ENCODE measurements around the gene SAMM50. TPM values are rescaled to one million over a fixed set of nuclear protein-coding genes. Genes with fewer than 3 reads are reported as not detected.

Gene SAMM50
- total and polyA plus RNA-seq, 7 donors = 59.3 to 105 (median 80.0) TPM

DNA sequence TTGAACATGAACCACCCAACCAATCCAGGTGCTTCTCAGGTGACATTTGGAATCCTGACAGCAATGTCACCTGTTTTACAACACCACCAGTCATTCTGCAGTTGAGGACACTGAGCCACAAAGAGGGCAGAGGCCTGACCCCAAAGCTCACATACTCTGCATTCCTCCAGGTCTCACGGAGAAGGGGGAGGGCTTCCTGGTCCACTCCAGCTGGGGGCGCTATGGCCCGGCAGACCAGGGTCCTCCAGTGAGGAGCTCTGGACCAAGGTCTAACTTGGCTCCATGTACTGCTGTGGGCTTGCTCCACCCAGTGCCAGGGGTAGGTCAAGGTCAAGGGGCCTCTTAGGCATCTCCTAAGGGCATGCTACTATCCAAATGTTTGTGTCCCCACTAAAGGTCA, 33.1 kb upstream of the SAMM50 start:
- intact Hi-C loops (cut with DNase I) = no loop called here
- WGBS, 3 donors = 75 to 79% (median 79%) methylated on average over 3 of the region's 3 CpGs

DNA sequence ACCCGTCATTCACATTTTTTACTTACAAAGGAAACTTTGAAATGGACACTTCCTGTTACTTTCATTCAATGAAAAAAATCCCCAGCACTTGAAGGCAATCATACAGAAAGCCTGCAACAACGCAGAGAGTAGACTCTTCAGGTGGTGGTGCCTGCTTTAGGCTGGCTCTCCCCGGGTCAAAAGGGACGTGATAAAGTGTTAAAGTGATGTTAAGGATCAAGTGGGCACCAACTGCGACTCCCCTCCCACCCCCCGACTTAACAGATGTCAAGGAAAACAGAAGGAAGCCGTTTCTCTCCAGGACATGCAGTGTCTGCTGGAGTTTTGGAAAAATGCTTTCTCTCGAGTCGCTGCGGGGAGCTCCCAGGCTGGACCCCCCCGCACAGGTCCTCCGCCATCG, 32.1 kb upstream of the SAMM50 start:
- Histone ChIP-seq H3K27me3 (ENCODE audit: insufficient read depth in 3 of 3, low read length in 2 of 3) (peaks cover 0 to 12% (median 1%) of the 10 kb centered on the region in 3 donors), H3K9me3 (no peaks in the 10 kb centered on the region), H3K36me3 (ENCODE audit: insufficient read depth in 1 of 2, low read depth in 1 of 2) (peaks cover 0 to under 1% of the 10 kb centered on the region in 2 donors), H3K27ac (no peak overlapping the region), H3K4me3 (peak overlapping the region; percentile 71), H3K4me1 (peaks cover 4% of the 10 kb centered on the region)
- WGBS, 3 donors = 4 to 9% (median 4%) methylated on average over 12 to 13 of the region's 13 CpGs
- no peak for DNase-seq
- ATAC-seq = no peak
- TF ChIP-seq CTCF (IDR thresholded peaks at IDR 0.05) = no peak
- intact Hi-C loops (cut with DNase I) = no loop called here

More for the DNA sequence above, 33.1 kb upstream of the SAMM50 start:
- Histone ChIP-seq H3K9me3 (no peaks in the 10 kb centered on the region), H3K36me3 (ENCODE audit: insufficient read depth in 1 of 2, low read depth in 1 of 2) (no peaks in the 10 kb centered on the region), H3K27ac (no peak overlapping the region), H3K4me1 (peaks cover 4% of the 10 kb centered on the region), H3K27me3 (ENCODE audit: insufficient read depth in 3 of 3, low read length in 2 of 3) (peaks cover 0 to 12% (median 1%) of the 10 kb centered on the region in 3 donors), H3K4me3 (no peak overlapping the region)
- ATAC-seq (no peak), DNase-seq (no peak)
- no peak for TF ChIP-seq CTCF (IDR thresholded peaks at IDR 0.05)

GRCh38 chr22:43923631-43924464, 31.4 kb upstream of the SAMM50 start, which contains the start of gene PNPLA3:
TSS of gene PNPLA3 (plus strand) at chr22:43923805. CDS start at chr22:43923912, 107 bp downstream.
- H3K27ac ChIP-seq = peak within 1 kb of the TSS; percentile 85
- ATAC-seq (peak; percentile 70 to 95 (median 80)), DNase-seq (peak; percentile 92)
- peaks cover 0 to 10% (median 1%) of the 10 kb centered on the region in 3 donors for H3K27me3 ChIP-seq (ENCODE audit: insufficient read depth in 3 of 3, low read length in 2 of 3)
- intact Hi-C loops (cut with DNase I) = no loop called here
- peak within 1 kb of the TSS; percentile 71 for H3K4me3 ChIP-seq
- peaks cover 4% of the 10 kb centered on the region for H3K4me1 ChIP-seq
- 2 to 4% (median 3%) methylated on average over 48 to 100 of the region's 100 CpGs for WGBS, 3 donors
- H3K36me3 ChIP-seq (ENCODE audit: insufficient read depth in 1 of 2, low read depth in 1 of 2) = peaks cover 0 to 7% of the 10 kb centered on the region in 2 donors
- TF ChIP-seq CTCF (IDR thresholded peaks at IDR 0.05) = no peak
- H3K9me3 ChIP-seq = no peaks in the 10 kb centered on the region

- peaks cover 0 to 9% (median 1%) of the 10 kb centered on the region in 3 donors for H3K27me3 ChIP-seq (ENCODE audit: insufficient read depth in 3 of 3, low read length in 2 of 3)
- peak overlapping the region; percentile 71 for H3K4me3 ChIP-seq
- peaks cover 4% of the 10 kb centered on the region for H3K4me1 ChIP-seq
- no peak for TF ChIP-seq CTCF (IDR thresholded peaks at IDR 0.05)
- H3K36me3 ChIP-seq (ENCODE audit: insufficient read depth in 1 of 2, low read depth in 1 of 2) = peaks cover 0 to 10% of the 10 kb centered on the region in 2 donors
- intact Hi-C loops (cut with DNase I) = no loop called here
- ATAC-seq = no peak
- H3K9me3 ChIP-seq = no peaks in the 10 kb centered on the region
- no peak for DNase-seq
- WGBS, 3 donors = 69 to 77% (median 76%) methylated on average over 7 of the region's 7 CpGs
- peak overlapping the region; percentile 85 for H3K27ac ChIP-seq
Observed at GRCh38 chr22:43924877-43925276, 30.4 kb upstream of the SAMM50 start.
